Panc1 (cell line): ENCODE results near the gene GDF3. TPM values are rescaled to one million over a fixed set of nuclear protein-coding genes. Genes with fewer than 3 reads are reported as not detected.

Experiments
- ATAC-seq: fragments of 200-7000 bp; cut with Tn5 transposase; 2 replicates; pipeline ENCODE4 v1.9.1; 2020; ENCODE audit warnings: mild to moderate bottlenecking, moderate library complexity
- Bru-seq: library from RNA; stranded (reverse); fragments of 400-500 nt; gene quantifications from one replicate; lab custom pipeline; 2021; lab: Mats Ljungman, UMichigan
- BruChase-seq, 2 experiments: library from RNA; stranded (reverse); fragments of 400-500 nt; gene quantifications; one replicate each; lab custom pipeline; 2021; lab: Mats Ljungman, UMichigan
- BruUV-seq: library from RNA; stranded (reverse); fragments of 400-500 nt; replicated peaks from 2 replicates; lab custom pipeline; 2021; lab: Mats Ljungman, UMichigan
- CTCF ChIA-PET: fragments of 300-600 bp; sonication (Branson Sonifier 250); formaldehyde crosslinking; loops from one replicate; lab custom pipeline; 2022; ENCODE audit warnings: antibody characterized with exemption; lab: Charles Lee
- POLR2A ChIA-PET: fragments of 300-600 bp; sonication (Branson Sonifier 250); formaldehyde crosslinking; loops from one replicate; lab custom pipeline; 2022; ENCODE audit warnings: antibody characterized with exemption; lab: Charles Lee
- DNase-seq: peaks from one replicate; pipeline ENCODE4 v3.0.0-alpha.2; 2010; ENCODE audit warnings: low read depth, low spot score
- H3K27ac ChIP-seq: 2 replicates; pipeline ENCODE4 v1.5.1; 2011; ENCODE audit warnings: mild to moderate bottlenecking, low read length, inconsistent platforms
- H3K27me3 ChIP-seq: fragments of 200-500 bp; sonication (Bioruptor generic); 2 replicates; pipeline ENCODE4 v1.6.0; 2014; ENCODE audit warnings: low read length, inconsistent platforms; ENCODE audit not compliant: control insufficient read depth, insufficient read depth
- H3K36me3 ChIP-seq: fragments of 200-500 bp; sonication (Bioruptor generic); 2 replicates; pipeline ENCODE4 v1.5.1; 2014; ENCODE audit warnings: inconsistent platforms, mild to moderate bottlenecking, low read length, moderate library complexity; ENCODE audit not compliant: control insufficient read depth, insufficient read depth
- H3K4me1 ChIP-seq: 2 replicates; pipeline ENCODE4 v1.5.1; 2011; ENCODE audit warnings: inconsistent platforms, mild to moderate bottlenecking, low read length, moderate library complexity; ENCODE audit not compliant: control insufficient read depth, insufficient read depth
- H3K4me3 ChIP-seq, 2 experiments: 2 replicates each; pipeline ENCODE4 v1.5.1; 2011 to 2012; ENCODE audit warnings: low read depth in 2 of 2, low read length in 2 of 2, mild to moderate bottlenecking in 2 of 2, inconsistent platforms in 1 of 2, moderate library complexity in 1 of 2
- H3K9me3 ChIP-seq: fragments of 200-500 bp; sonication (Bioruptor generic); 2 replicates; pipeline ENCODE4 v1.5.1; 2014; ENCODE audit warnings: low read depth, mild to moderate bottlenecking, inconsistent platforms, low read length, moderate library complexity; ENCODE audit not compliant: control insufficient read depth, insufficient read depth
- CTCF ChIP-seq: fragments of 450-650 bp; IDR thresholded peaks from 2 replicates; pipeline ENCODE4 v1.5.1; 2017; ENCODE audit warnings: mild to moderate bottlenecking
- SIN3A ChIP-seq: IDR thresholded peaks from 2 replicates; pipeline ENCODE4 v1.6.1; 2012; ENCODE audit warnings: low read depth, mild to moderate bottlenecking, low read length, moderate library complexity, borderline replicate concordance; ENCODE audit not compliant: insufficient read depth
- TCF7L2 ChIP-seq: IDR thresholded peaks from 2 replicates; pipeline ENCODE4 v1.6.1; 2011; ENCODE audit warnings: mild to moderate bottlenecking, low read depth, low read length, inconsistent platforms
- in situ Hi-C: cut with HindIII; loops from 2 replicates; pipeline ENCODE4 v1.10.0; 2016; ENCODE audit warnings: low sequenced_read_pairs, low pct_unique_long_range_greater_than_20kb
- intact Hi-C: fragments of 100-400 bp; cut with micrococcal nuclease; formaldehyde crosslinking; loops from one replicate; pipeline ENCODE4 v1.10.0; 2022; ENCODE audit not compliant: unreplicated experiment
- long read RNA-seq: library from polyadenylated mRNA; unstranded; transcript quantifications from one replicate; pipeline ENCODE4 v2.0.0, GENCODE V29; 2021; ENCODE audit not compliant: unreplicated experiment
- polyA plus RNA-seq: library from polyadenylated mRNA; unstranded; fragments of >200 nt; gene quantifications from one replicate; pipeline ENCODE4 v1.2.1, GENCODE V29; 2012; ENCODE audit warnings: missing spikeins; ENCODE audit not compliant: insufficient read length
- total RNA-seq: library from RNA; stranded (reverse); gene quantifications from one replicate; pipeline ENCODE4 v1.2.1, GENCODE V29; 2021; ENCODE audit not compliant: unreplicated experiment
- TF ChIP-seq, protein P1 (sequence below), 2 experiments: IDR thresholded peaks; 2 replicates each; pipeline ENCODE4 v1.6.1; 2011 to 2012; ENCODE audit warnings: low read depth in 2 of 2, control low read depth in 1 of 2, low read length in 1 of 2, mild to moderate bottlenecking in 1 of 2, moderate library complexity in 1 of 2; ENCODE audit not compliant: insufficient read depth in 1 of 2

The GDF3 gene
- not detected for total RNA-seq
- not detected for polyA plus RNA-seq
- not detected for Bru-seq, nascent RNA
- BruChase-seq, experiment 1, labeled RNA remaining after a 2-hour chase, result not detected
- BruChase-seq, experiment 2, labeled RNA remaining after a 6-hour chase, result not detected
- long read RNA-seq, result 0 reads

- in situ Hi-C loops, result no loop called here
- no peak for ATAC-seq
- Histone ChIP-seq H3K36me3 (no peaks in the 10 kb centered on the region), H3K4me1 (no peaks in the 10 kb centered on the region), H3K9me3 (no peaks in the 10 kb centered on the region), H3K27ac (no peak within 1 kb of the TSS), H3K27me3 (no peaks in the 10 kb centered on the region), H3K4me3 (no peak within 1 kb of the TSS)
- intact Hi-C loops, result no loop called here
- no TSS peak for BruUV-seq
- ChIA-PET POLR2A (no interaction called here), CTCF (no interaction called here)
- no peak for TF ChIP-seq TCF7L2
- TF ChIP-seq, protein P1, sequence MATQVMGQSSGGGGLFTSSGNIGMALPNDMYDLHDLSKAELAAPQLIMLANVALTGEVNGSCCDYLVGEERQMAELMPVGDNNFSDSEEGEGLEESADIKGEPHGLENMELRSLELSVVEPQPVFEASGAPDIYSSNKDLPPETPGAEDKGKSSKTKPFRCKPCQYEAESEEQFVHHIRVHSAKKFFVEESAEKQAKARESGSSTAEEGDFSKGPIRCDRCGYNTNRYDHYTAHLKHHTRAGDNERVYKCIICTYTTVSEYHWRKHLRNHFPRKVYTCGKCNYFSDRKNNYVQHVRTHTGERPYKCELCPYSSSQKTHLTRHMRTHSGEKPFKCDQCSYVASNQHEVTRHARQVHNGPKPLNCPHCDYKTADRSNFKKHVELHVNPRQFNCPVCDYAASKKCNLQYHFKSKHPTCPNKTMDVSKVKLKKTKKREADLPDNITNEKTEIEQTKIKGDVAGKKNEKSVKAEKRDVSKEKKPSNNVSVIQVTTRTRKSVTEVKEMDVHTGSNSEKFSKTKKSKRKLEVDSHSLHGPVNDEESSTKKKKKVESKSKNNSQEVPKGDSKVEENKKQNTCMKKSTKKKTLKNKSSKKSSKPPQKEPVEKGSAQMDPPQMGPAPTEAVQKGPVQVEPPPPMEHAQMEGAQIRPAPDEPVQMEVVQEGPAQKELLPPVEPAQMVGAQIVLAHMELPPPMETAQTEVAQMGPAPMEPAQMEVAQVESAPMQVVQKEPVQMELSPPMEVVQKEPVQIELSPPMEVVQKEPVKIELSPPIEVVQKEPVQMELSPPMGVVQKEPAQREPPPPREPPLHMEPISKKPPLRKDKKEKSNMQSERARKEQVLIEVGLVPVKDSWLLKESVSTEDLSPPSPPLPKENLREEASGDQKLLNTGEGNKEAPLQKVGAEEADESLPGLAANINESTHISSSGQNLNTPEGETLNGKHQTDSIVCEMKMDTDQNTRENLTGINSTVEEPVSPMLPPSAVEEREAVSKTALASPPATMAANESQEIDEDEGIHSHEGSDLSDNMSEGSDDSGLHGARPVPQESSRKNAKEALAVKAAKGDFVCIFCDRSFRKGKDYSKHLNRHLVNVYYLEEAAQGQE (IDR thresholded peaks at IDR 0.05; ENCODE audit: insufficient read depth in 1 of 2, low read depth in 2 of 2, low read length in 1 of 2), result no peak
- TF ChIP-seq SIN3A, result no peak
- no peak for DNase-seq
Measured at GRCh38 chr12:7695566-7696197, at the start of gene GDF3. TSS of gene GDF3 (minus strand) at chr12:7695775. CDS start at chr12:7695728, 47 bp downstream.

DNA sequence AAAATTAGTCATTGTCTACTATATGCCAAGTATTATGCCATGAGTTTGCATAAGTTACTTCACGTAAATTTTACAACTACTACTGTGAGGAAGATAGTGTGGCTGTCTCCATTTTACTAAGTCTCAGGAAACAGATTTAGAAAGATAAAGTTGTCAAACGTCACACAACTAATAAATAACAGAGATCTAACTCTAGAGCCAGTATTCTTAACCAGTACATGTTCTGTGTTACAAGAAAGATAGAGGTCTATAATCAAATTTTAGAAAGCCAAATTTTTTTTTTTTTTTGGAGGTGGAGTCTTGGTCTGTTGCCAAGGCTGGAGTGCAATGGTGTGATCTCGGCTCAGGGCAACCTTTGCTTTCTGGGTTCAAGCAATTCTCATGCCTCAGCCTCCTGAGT is 37.4 kb upstream of the GDF3 start:
- POLR2A ChIA-PET, result no interaction called here

More for the DNA sequence above, 37.4 kb upstream of the GDF3 start:
- intact Hi-C loops (no loop called here), in situ Hi-C loops (no loop called here)
- CTCF ChIA-PET, result no interaction called here
- Histone ChIP-seq H3K27ac (no peak overlapping the region), H3K9me3 (no peaks in the 10 kb centered on the region), H3K4me3 (no peak overlapping the region), H3K27me3 (no peaks in the 10 kb centered on the region), H3K4me1 (no peaks in the 10 kb centered on the region), H3K36me3 (no peaks in the 10 kb centered on the region)
- TF ChIP-seq CTCF (no peak), SIN3A (no peak)
- TF ChIP-seq, protein P1 (IDR thresholded peaks at IDR 0.05; ENCODE audit: insufficient read depth in 1 of 2, low read depth in 2 of 2, low read length in 1 of 2), result no peak
- DNase-seq, result no peak
- no TSS peak for BruUV-seq
- no peak for ATAC-seq
